PC-3 (cell line): ENCODE measurements around the gene STX1B. TPM values are rescaled to one million over a fixed set of nuclear protein-coding genes. Genes with fewer than 3 reads are reported as not detected.

ENCODE experiments used
- ATAC-seq: fragments of 200-7000 bp; cut with Tn5 transposase; 2 replicates; pipeline ENCODE4 v1.9.1; 2020; ENCODE audit warnings: mild to moderate bottlenecking, moderate library complexity
- Bru-seq: library from RNA; stranded (reverse); fragments of 400-500 nt; gene quantifications from one replicate; lab custom pipeline; 2021; lab: Mats Ljungman, UMichigan
- BruChase-seq, 2 experiments: library from RNA; stranded (reverse); fragments of 400-500 nt; gene quantifications; one replicate each; lab custom pipeline; 2021; lab: Mats Ljungman, UMichigan
- BruUV-seq: library from RNA; stranded (reverse); fragments of 400-500 nt; replicated peaks from 2 replicates; lab custom pipeline; 2021; lab: Mats Ljungman, UMichigan
- CTCF ChIA-PET: fragments of 300-600 bp; sonication (Branson Sonifier 250); formaldehyde crosslinking; loops from one replicate; lab custom pipeline; 2022; ENCODE audit warnings: antibody characterized with exemption; lab: Charles Lee
- POLR2A ChIA-PET: fragments of 300-600 bp; sonication (Branson Sonifier 250); formaldehyde crosslinking; loops from one replicate; lab custom pipeline; 2022; ENCODE audit warnings: antibody characterized with exemption; ENCODE audit not compliant: unreplicated experiment; lab: Charles Lee
- DNase-seq: peaks from one replicate; pipeline ENCODE4 v3.0.0-alpha.2; 2015
- H2AFZ ChIP-seq: fragments of 300-600 bp; sonication (generic); 2 replicates; pipeline ENCODE4 v1.6.0; 2016; ENCODE audit warnings: antibody characterized with exemption, low read length
- H3F3A ChIP-seq: fragments of 300-600 bp; sonication (generic); one replicate; pipeline ENCODE4 v1.6.0; 2017; ENCODE audit warnings: antibody characterized with exemption, low read length, control low read depth, mild to moderate bottlenecking; ENCODE audit not compliant: unreplicated experiment
- H3K27ac ChIP-seq: fragments of 300-600 bp; sonication (generic); 2 replicates; pipeline ENCODE4 v1.5.1; 2016; ENCODE audit warnings: mild to moderate bottlenecking, low read length
- H3K27me3 ChIP-seq: fragments of 300-600 bp; sonication (generic); 2 replicates; pipeline ENCODE4 v1.6.1; 2016; ENCODE audit warnings: low read length, mixed read lengths
- H3K36me3 ChIP-seq: fragments of 300-600 bp; sonication (generic); 2 replicates; pipeline ENCODE4 v1.6.1; 2016; ENCODE audit warnings: low read depth, mixed run types, low read length, mixed read lengths
- H3K4me1 ChIP-seq: fragments of 300-600 bp; sonication (generic); 2 replicates; pipeline ENCODE4 v1.5.1; 2016; ENCODE audit warnings: low read length; ENCODE audit not compliant: insufficient read depth
- H3K4me2 ChIP-seq: fragments of 300-600 bp; sonication (generic); 2 replicates; pipeline ENCODE4 v1.6.0; 2016; ENCODE audit warnings: low read length
- H3K4me3 ChIP-seq: fragments of 300-600 bp; sonication (generic); 2 replicates; pipeline ENCODE4 v1.5.1; 2016; ENCODE audit warnings: mild to moderate bottlenecking, low read length, mixed read lengths
- H3K79me2 ChIP-seq: fragments of 300-600 bp; sonication (generic); 2 replicates; pipeline ENCODE4 v1.6.1; 2017; ENCODE audit warnings: low read length, mixed read lengths
- H3K9ac ChIP-seq: fragments of 300-600 bp; sonication (generic); 2 replicates; pipeline ENCODE4 v1.6.0; 2016; ENCODE audit warnings: mild to moderate bottlenecking, low read length
- H3K9me2 ChIP-seq: fragments of 300-600 bp; sonication (generic); replicated peaks from 2 replicates; pipeline ENCODE4 v1.6.1; 2016; ENCODE audit warnings: mixed run types, low read length, mixed read lengths
- H3K9me3 ChIP-seq: fragments of 300-600 bp; sonication (generic); 2 replicates; pipeline ENCODE4 v1.6.1; 2016; ENCODE audit warnings: low read length, mixed read lengths
- H4K20me1 ChIP-seq: fragments of 300-600 bp; sonication (generic); 2 replicates; pipeline ENCODE4 v1.6.1; 2016; ENCODE audit warnings: low read length, mixed read lengths
- EZH2 ChIP-seq: fragments of 300-600 bp; sonication (generic); IDR thresholded peaks from one replicate; pipeline ENCODE4 v1.6.1; 2017; ENCODE audit warnings: antibody characterized with exemption, mild to moderate bottlenecking, low read length; ENCODE audit not compliant: unreplicated experiment
- EZH2phosphoT487 ChIP-seq: fragments of 300-600 bp; sonication (generic); IDR thresholded peaks from 2 replicates; pipeline ENCODE4 v1.6.1; 2018; ENCODE audit warnings: mild to moderate bottlenecking, antibody characterized with exemption, low read length, borderline replicate concordance
- intact Hi-C: fragments of 100-400 bp; cut with micrococcal nuclease; formaldehyde crosslinking; loops from 2 replicates; pipeline ENCODE4 v1.9.0; 2023
- long read RNA-seq: library from polyadenylated mRNA; unstranded; transcript quantifications from one replicate; pipeline ENCODE4 v2.0.0, GENCODE V29; 2021; ENCODE audit not compliant: unreplicated experiment
- total RNA-seq: library from RNA; depleted of rRNA; stranded (reverse); fragments of >200 nt; gene quantifications from 2 replicates; pipeline ENCODE4 v1.2.3, GENCODE V29; 2014; rRNA removed
- TF ChIP-seq, protein P1 (sequence below): fragments of 300-600 bp; sonication (generic); conservative IDR thresholded peaks from 2 replicates; pipeline ENCODE4 v1.5.1; 2017; ENCODE audit warnings: antibody characterized with exemption, low read depth, mild to moderate bottlenecking, low read length

The STX1B gene
- total RNA-seq (1.5 and 2.4 TPM in 2 replicates), Bru-seq, nascent RNA (percentile 37 among the genes with signal in this experiment), BruChase-seq, experiment 1, labeled RNA remaining after a 6-hour chase (percentile 29 among the genes with signal in this experiment), BruChase-seq, experiment 2, labeled RNA remaining after a 2-hour chase (percentile 32 among the genes with signal in this experiment)
- long read RNA-seq, partial matches to known transcripts, result 0 of 2 reads
- long read RNA-seq, other reads (novel, unspliced or antisense), result 2 of 2 reads

DNA sequence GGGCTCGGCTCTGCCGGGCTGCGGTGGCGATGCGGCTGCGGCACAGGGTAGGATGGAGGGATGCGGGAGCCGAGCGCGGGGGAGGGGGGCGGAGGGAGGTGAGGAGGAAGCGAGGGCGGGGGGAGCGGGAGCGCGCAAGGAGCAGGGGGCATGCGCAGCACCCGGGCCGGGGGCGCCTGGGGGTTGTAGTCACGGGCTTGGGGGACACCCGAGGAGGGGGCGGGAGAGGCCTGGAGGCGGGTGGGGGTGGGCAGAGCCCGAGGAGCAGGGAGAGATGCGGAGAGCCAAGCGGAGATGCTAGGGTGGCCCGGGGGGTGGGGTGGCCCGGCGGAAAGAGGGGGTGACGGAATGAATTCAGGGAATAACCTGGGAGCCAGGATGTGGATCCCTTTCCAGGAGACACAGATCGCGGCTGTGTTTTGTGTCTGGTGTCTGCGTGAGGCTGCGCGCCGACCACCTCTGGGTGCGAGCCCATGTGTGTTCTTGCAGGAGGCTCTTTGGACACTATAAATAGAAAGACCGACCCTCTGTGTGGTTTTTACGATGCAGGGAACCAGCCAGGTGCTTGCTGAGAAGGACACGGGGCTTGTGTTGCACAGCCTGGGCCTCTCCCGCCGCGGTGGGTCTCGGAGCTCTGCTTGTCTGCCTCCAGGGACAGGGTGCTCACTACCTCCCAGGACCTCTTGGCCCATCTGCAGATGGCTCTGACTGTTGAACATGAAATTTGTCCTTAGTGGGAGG is at the start of gene STX1B:
Gene STX1B (minus strand): TSS at position 54 of the 741 bp plus-strand sequence. CDS start 242 bp downstream, outside the sequence.
- no peaks in the 10 kb centered on the region for H3K27me3 ChIP-seq
- no peak for DNase-seq
- ChIA-PET CTCF (no interaction called here), POLR2A (no interaction called here)
- H4K20me1 ChIP-seq, result no peaks in the 10 kb centered on the region
- H3K9me2 ChIP-seq, result no peaks in the 10 kb centered on the region
- H3K9ac ChIP-seq, result no peak within 1 kb of the TSS
- no peak within 1 kb of the TSS for H3K4me3 ChIP-seq
- no peaks in the 10 kb centered on the region for H3K79me2 ChIP-seq
- no peak within 1 kb of the TSS for H3K27ac ChIP-seq
- intact Hi-C loops, result no loop called here
- no peaks in the 10 kb centered on the region for H3K9me3 ChIP-seq
- H3K4me2 ChIP-seq, result no peak within 1 kb of the TSS
- no peak within 1 kb of the TSS for H2AFZ ChIP-seq
- H3F3A ChIP-seq, result no peaks in the 10 kb centered on the region
- BruUV-seq, result no TSS peak
- TF ChIP-seq EZH2phosphoT487 (no peak), EZH2 (no peak)
- TF ChIP-seq, protein P1, sequence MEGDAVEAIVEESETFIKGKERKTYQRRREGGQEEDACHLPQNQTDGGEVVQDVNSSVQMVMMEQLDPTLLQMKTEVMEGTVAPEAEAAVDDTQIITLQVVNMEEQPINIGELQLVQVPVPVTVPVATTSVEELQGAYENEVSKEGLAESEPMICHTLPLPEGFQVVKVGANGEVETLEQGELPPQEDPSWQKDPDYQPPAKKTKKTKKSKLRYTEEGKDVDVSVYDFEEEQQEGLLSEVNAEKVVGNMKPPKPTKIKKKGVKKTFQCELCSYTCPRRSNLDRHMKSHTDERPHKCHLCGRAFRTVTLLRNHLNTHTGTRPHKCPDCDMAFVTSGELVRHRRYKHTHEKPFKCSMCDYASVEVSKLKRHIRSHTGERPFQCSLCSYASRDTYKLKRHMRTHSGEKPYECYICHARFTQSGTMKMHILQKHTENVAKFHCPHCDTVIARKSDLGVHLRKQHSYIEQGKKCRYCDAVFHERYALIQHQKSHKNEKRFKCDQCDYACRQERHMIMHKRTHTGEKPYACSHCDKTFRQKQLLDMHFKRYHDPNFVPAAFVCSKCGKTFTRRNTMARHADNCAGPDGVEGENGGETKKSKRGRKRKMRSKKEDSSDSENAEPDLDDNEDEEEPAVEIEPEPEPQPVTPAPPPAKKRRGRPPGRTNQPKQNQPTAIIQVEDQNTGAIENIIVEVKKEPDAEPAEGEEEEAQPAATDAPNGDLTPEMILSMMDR, result no peak
- no peaks in the 10 kb centered on the region for H3K36me3 ChIP-seq
- peaks cover 7% of the 10 kb centered on the region; the same call in 1 of the 2 replicates for H3K4me1 ChIP-seq
- no peak for ATAC-seq

DNA sequence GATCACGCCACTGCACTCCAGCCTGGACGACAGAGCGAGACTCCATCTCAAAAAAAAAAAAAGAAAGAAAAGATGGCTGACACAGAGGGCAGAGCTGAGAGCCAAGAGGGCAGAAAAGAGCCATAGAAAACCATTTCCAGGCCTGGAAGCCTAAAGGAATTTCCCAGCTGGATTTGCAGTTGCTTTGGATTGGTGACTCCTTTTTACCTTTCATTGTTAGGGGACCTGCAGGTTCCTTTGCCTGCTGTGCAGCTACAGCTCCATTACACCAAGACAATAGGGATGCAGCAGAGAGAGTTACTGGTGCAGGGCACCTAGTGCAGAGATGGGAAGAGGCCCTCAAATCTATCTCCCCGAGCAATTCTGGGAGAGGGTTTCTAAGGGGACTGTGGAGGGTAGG is 45.2 kb upstream of the STX1B start:
- Histone ChIP-seq H4K20me1 (no peaks in the 10 kb centered on the region), H3K27ac (no peak overlapping the region), H3K27me3 (no peaks in the 10 kb centered on the region), H3K4me1 (peaks cover 13% of the 10 kb centered on the region), H3F3A (no peaks in the 10 kb centered on the region), H3K9ac (no peak overlapping the region), H3K9me3 (no peaks in the 10 kb centered on the region), H3K4me3 (no peak overlapping the region), H3K79me2 (no peaks in the 10 kb centered on the region), H3K36me3 (peaks cover 4% of the 10 kb centered on the region), H3K4me2 (no peak overlapping the region), H2AFZ (no peak overlapping the region), H3K9me2 (no peaks in the 10 kb centered on the region)
- intact Hi-C loops, result no loop called here
- DNase-seq (no peak), ATAC-seq (no peak)
- ChIA-PET POLR2A (no interaction called here), CTCF (no interaction called here)
- TSS peak; percentile 27 for BruUV-seq
- TF ChIP-seq EZH2phosphoT487 (no peak), EZH2 (no peak)
- TF ChIP-seq, protein P1, result no peak

DNA sequence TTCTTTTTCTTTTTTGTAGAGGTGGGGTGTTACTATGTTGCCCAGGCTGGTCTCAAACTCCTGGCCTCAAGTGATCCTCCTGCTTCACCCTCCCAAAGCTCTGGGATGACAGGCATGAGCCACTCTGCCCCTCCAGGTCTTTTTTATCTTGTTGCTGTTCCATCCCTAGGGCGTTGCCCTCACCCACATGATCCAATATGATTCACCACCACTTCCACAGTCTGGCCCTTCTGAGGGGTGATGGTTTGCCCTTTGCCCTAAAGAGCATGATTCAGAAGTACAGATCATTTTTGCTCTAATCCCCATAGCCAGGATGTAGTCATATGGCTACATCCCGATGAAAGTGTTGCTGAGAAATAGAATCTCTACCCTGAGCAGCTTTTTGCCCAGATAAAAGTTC is 41.7 kb upstream of the STX1B start:
- CTCF ChIA-PET, result no interaction called here
- peak overlapping the region; percentile 74 for H3K27ac ChIP-seq

More for the DNA sequence above, 41.7 kb upstream of the STX1B start:
- POLR2A ChIA-PET, result no interaction called here
- no peaks in the 10 kb centered on the region for H4K20me1 ChIP-seq
- TF ChIP-seq EZH2, result no peak
- TF ChIP-seq, protein P1, result no peak
- TF ChIP-seq EZH2phosphoT487, result no peak
- no peaks in the 10 kb centered on the region for H3K79me2 ChIP-seq
- intact Hi-C loops, result no loop called here
- no TSS peak for BruUV-seq
- no peaks in the 10 kb centered on the region for H3K9me3 ChIP-seq
- peak; percentile 91 for DNase-seq
- peak overlapping the region; percentile 45; the same call in 1 of the 2 replicates for H2AFZ ChIP-seq
- H3F3A ChIP-seq, result no peaks in the 10 kb centered on the region
- ATAC-seq, result peak; percentile 97
- no peaks in the 10 kb centered on the region for H3K9me2 ChIP-seq
- peaks cover 13% of the 10 kb centered on the region for H3K4me1 ChIP-seq
- no peak overlapping the region for H3K9ac ChIP-seq
- H3K27me3 ChIP-seq, result no peaks in the 10 kb centered on the region
- peak overlapping the region; percentile 57 for H3K4me2 ChIP-seq
- no peak overlapping the region for H3K4me3 ChIP-seq
- no peaks in the 10 kb centered on the region for H3K36me3 ChIP-seq
